OCI-LY7 (cell line): ENCODE results near the gene TRIP12. TPM values are rescaled to one million over a fixed set of nuclear protein-coding genes. Genes with fewer than 3 reads are reported as not detected.

Source experiments
- BruUV-seq: library from RNA; stranded (reverse); fragments of 400-500 nt; replicated peaks from 2 replicates; lab custom pipeline; 2021; lab: Mats Ljungman, UMichigan
- CTCF ChIA-PET: fragments of 300-600 bp; sonication (Branson Sonifier 250); formaldehyde crosslinking; loops from one replicate; lab custom pipeline; 2022; ENCODE audit warnings: antibody characterized with exemption; ENCODE audit not compliant: unreplicated experiment; lab: Charles Lee
- POLR2A ChIA-PET: fragments of 300-600 bp; sonication (Branson Sonifier 250); formaldehyde crosslinking; loops from one replicate; lab custom pipeline; 2022; ENCODE audit warnings: antibody characterized with exemption; lab: Charles Lee
- DNase-seq: peaks from one replicate; pipeline ENCODE4 v3.0.0-alpha.2; 2015; ENCODE audit warnings: low spot score
- H2AFZ ChIP-seq: fragments of 200-600 bp; sonication (generic), shearing (Covaris generic); 2 replicates; pipeline ENCODE4 v1.6.1; 2014; ENCODE audit warnings: mild to moderate bottlenecking, antibody characterized with exemption, low read length, moderate library complexity
- H3K27ac ChIP-seq: fragments of 200-600 bp; sonication (generic); 2 replicates; pipeline ENCODE4 v1.5.1; 2014; ENCODE audit warnings: mixed run types, low read depth, mild to moderate bottlenecking, moderate library complexity, low read length, inconsistent platforms; ENCODE audit not compliant: poor library complexity, severe bottlenecking
- H3K36me3 ChIP-seq: fragments of 200-600 bp; sonication (generic); 2 replicates; pipeline ENCODE4 v1.6.1; 2014; ENCODE audit warnings: mild to moderate bottlenecking, antibody characterized with exemption, low read length, moderate library complexity, mixed read lengths; ENCODE audit not compliant: insufficient read depth
- H3K4me1 ChIP-seq: fragments of 200-600 bp; sonication (generic); 2 replicates; pipeline ENCODE4 v1.5.1; 2014; ENCODE audit warnings: mild to moderate bottlenecking, low read length; ENCODE audit not compliant: insufficient read depth, poor library complexity, severe bottlenecking
- H3K4me2 ChIP-seq: fragments of 200-600 bp; sonication (generic); 2 replicates; pipeline ENCODE4 v1.6.1; 2014; ENCODE audit warnings: mild to moderate bottlenecking, low read length
- H3K4me3 ChIP-seq: fragments of 200-600 bp; sonication (generic); 2 replicates; pipeline ENCODE4 v1.5.1; 2014; ENCODE audit warnings: mild to moderate bottlenecking, low read depth, low read length; ENCODE audit not compliant: poor library complexity, severe bottlenecking
- H3K79me2 ChIP-seq: fragments of 200-600 bp; sonication (generic); 2 replicates; pipeline ENCODE4 v1.6.1; 2016; ENCODE audit warnings: low read depth, mild to moderate bottlenecking, low read length, moderate library complexity, mixed read lengths; ENCODE audit not compliant: insufficient read depth
- H3K9me2 ChIP-seq: fragments of 200-600 bp; sonication (generic); 2 replicates; pipeline ENCODE4 v1.6.1; 2016; ENCODE audit warnings: mild to moderate bottlenecking, low read length, mixed read lengths; ENCODE audit not compliant: insufficient read depth
- H3K9me3 ChIP-seq: fragments of 200-600 bp; sonication (generic); 2 replicates; pipeline ENCODE4 v1.6.1; 2014; ENCODE audit warnings: mild to moderate bottlenecking, mixed run types, low read length, mixed read lengths
- H4K20me1 ChIP-seq: fragments of 200-600 bp; sonication (generic); 2 replicates; pipeline ENCODE4 v1.6.1; 2014; ENCODE audit warnings: mild to moderate bottlenecking, antibody characterized with exemption, low read length, moderate library complexity, mixed read lengths; ENCODE audit not compliant: insufficient read depth
- CTCF ChIP-seq: fragments of 200-600 bp; sonication (generic); conservative IDR thresholded peaks from 2 replicates; pipeline ENCODE4 v1.5.1; 2014; ENCODE audit warnings: mild to moderate bottlenecking, antibody characterized with exemption, low read length, moderate library complexity, mixed read lengths
- EZH2phosphoT487 ChIP-seq: fragments of 200-600 bp; sonication (generic); IDR thresholded peaks from 2 replicates; pipeline ENCODE4 v1.6.1; 2018; ENCODE audit warnings: low read depth, borderline replicate concordance, mild to moderate bottlenecking, mixed run types, antibody characterized with exemption, low read length, moderate library complexity, mixed read lengths
- intact Hi-C: fragments of 100-400 bp; cut with micrococcal nuclease; formaldehyde crosslinking; loops from one replicate; pipeline ENCODE4 v1.10.0; 2022; ENCODE audit not compliant: unreplicated experiment
- total RNA-seq, 2 experiments: library from RNA; depleted of rRNA in 1 of 2; stranded (reverse); fragments of >200 nt in 1 of 2; shearing (Covaris generic) in 1 of 2; gene quantifications; 2 replicates each; pipeline ENCODE4 v1.2.3, GENCODE V29; 2014 to 2022

Gene TRIP12
- total RNA-seq, 2 experiments from 2014 or later, result 80.0 to 185 TPM

GRCh38 chr2:229917793-229918192 is 4.0 kb downstream of the TRIP12 start:
- no peak for DNase-seq
- ChIA-PET CTCF (no interaction called here), POLR2A (no interaction called here)
- TF ChIP-seq CTCF (no peak), EZH2phosphoT487 (no peak)
- Histone ChIP-seq H4K20me1 (peaks cover 39% of the 10 kb centered on the region), H3K9me2 (no peaks in the 10 kb centered on the region), H3K27ac (no peak overlapping the region), H3K9me3 (no peaks in the 10 kb centered on the region), H2AFZ (no peak overlapping the region), H3K4me3 (no peak overlapping the region), H3K4me1 (peaks cover 25% of the 10 kb centered on the region), H3K4me2 (no peak overlapping the region), H3K36me3 (peaks cover 33% of the 10 kb centered on the region), H3K79me2 (peaks cover 83% of the 10 kb centered on the region)
- no TSS peak for BruUV-seq
- intact Hi-C loops, result no loop called here

- POLR2A ChIA-PET, result no interaction called here
- Histone ChIP-seq H3K27ac (no peak overlapping the region), H3K4me1 (peaks cover 27% of the 10 kb centered on the region), H2AFZ (no peak overlapping the region), H3K36me3 (peaks cover 46% of the 10 kb centered on the region), H3K4me2 (peak overlapping the region; percentile 38; the same call in 1 of the 2 replicates), H3K9me3 (no peaks in the 10 kb centered on the region), H3K9me2 (no peaks in the 10 kb centered on the region), H3K79me2 (peaks cover 97% of the 10 kb centered on the region), H3K4me3 (no peak overlapping the region), H4K20me1 (peaks cover 57% of the 10 kb centered on the region)
- DNase-seq, result no peak
- BruUV-seq, result no TSS peak
- CTCF ChIA-PET, result no interaction called here
- TF ChIP-seq CTCF (no peak), EZH2phosphoT487 (no peak)
- intact Hi-C loops, result no loop called here
Measured at GRCh38 chr2:229914171-229914570, 7.6 kb downstream of the TRIP12 start.

GRCh38 chr2:229910832-229911412 is 10.9 kb downstream of the TRIP12 start:
- no peak for TF ChIP-seq EZH2phosphoT487
- TF ChIP-seq CTCF, result peak; percentile 79
- no peak overlapping the region for H3K4me3 ChIP-seq
- no peaks in the 10 kb centered on the region for H3K9me2 ChIP-seq
- peak overlapping the region; percentile 28 for H3K4me2 ChIP-seq
- DNase-seq, result peak; percentile 64
- no peak overlapping the region for H2AFZ ChIP-seq
- peaks cover 39% of the 10 kb centered on the region for H3K36me3 ChIP-seq
- peaks cover 31% of the 10 kb centered on the region for H3K4me1 ChIP-seq
- ChIA-PET POLR2A (interaction anchor here (0.6 to 2.2 kb wide), 6 partner anchors 8 to 567 kb away, joined by 3 to 10 read pairs (median 4); partner anchors contain the start of genes FBXO36 and TRIP12), CTCF (no interaction called here)
- H3K9me3 ChIP-seq, result no peaks in the 10 kb centered on the region
- H3K27ac ChIP-seq, result no peak overlapping the region
- intact Hi-C loops, result loop anchor here (2.0 kb wide), 1 partner anchor 110 kb away; no protein-coding TSS in a partner anchor
- peaks cover 44% of the 10 kb centered on the region for H4K20me1 ChIP-seq
- peaks cover 85% of the 10 kb centered on the region for H3K79me2 ChIP-seq
- BruUV-seq, result no TSS peak
